DOHH2 (cell line): Measurements from ENCODE around the gene BRD3.

ENCODE experiments used
- CTCF ChIP-seq: fragments of 200-600 bp; sonication (generic); IDR thresholded peaks from one replicate; pipeline ENCODE4 v1.5.1; 2014; ENCODE audit warnings: antibody characterized with exemption, mild to moderate bottlenecking, low read depth, low read length; ENCODE audit not compliant: poor library complexity, severe bottlenecking
- EZH2phosphoT487 ChIP-seq: fragments of 200-600 bp; sonication (generic); IDR thresholded peaks from 2 replicates; pipeline ENCODE4 v1.6.1; 2017; ENCODE audit warnings: borderline replicate concordance, mild to moderate bottlenecking, antibody characterized with exemption, low read length, moderate library complexity, mixed read lengths

DNA sequence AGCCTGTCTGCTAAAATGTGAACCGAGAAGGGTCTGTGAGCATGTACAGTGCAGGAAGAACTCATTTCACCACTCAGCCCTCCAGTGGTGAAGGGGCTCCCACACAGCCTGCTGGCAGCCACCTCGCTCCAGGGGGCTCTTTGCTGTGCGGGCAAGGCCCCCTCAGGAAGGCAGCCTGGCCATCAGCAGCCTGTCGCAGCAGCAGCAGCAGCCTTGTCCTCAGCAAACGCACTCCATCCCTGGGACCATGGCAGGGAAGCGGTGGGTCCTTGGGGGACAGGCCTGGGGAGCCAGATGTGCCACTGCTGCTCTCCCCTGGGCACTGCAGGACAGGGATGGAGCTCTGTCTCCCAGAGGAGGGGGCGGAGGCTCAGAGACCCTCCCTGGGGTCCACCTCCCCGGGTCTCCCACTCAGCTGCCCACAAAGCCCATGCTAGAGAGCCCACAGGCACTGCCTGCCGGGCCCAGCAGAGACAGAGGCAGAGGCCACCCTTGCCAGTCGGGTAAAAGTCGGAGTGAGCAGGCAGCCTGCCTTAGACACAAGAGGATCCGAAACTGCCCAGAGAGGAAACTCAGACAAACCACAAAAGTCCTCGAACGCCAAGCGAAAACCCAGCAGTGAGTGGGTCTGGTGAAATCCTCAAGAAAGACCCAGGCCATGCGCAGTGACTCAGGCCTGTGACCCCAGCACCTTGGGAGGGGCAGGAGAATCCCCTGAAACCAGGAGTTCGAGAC lies 8.0 kb downstream of the BRD3 start:
- TF ChIP-seq CTCF (no peak), EZH2phosphoT487 (no peak)
